ENCODE results near the gene TSPY3.
"Not testable (repeated sequence)": the region's sequence is repeated elsewhere in the genome, so short reads cannot be mapped to it uniquely, and the experiment has no call there.

TSPY3 gene

GRCh38 chrY:9398121-9398520, at the start of gene TSPY3:
TSS of gene TSPY3 (plus strand) at chrY:9398421. CDS start at chrY:9398467, 46 bp downstream.
- DNase-seq (ENCODE audit: low read depth), result not testable (repeated sequence)

DNA sequence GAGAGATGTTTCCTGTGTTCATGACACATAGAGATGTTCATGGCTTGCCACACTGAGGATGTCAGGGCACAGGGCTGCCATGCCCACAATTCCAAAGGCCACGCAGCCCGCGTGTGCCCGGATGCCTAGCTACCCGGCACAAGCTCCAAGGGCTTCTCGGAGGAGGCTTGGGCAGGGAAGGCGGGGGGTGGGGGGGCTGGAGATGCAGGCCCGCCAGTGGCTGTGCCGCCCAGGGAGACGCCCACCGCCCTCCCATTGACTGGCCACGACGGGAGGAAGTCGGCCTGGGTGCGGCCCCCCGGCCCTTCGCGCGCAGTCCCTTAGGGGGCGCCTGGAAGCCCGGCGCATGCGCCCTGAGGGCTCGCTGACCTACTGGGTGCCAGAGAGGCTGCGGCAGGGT, 40.7 kb upstream of the TSPY3 start, which contains the start of gene TSPY8:
TSPY8 (plus strand) TSS at position 301 of the 400 bp plus-strand sequence; CDS start at position 347, 46 bp downstream.
- not testable (repeated sequence) for DNase-seq (ENCODE audit: low read depth)

DNA sequence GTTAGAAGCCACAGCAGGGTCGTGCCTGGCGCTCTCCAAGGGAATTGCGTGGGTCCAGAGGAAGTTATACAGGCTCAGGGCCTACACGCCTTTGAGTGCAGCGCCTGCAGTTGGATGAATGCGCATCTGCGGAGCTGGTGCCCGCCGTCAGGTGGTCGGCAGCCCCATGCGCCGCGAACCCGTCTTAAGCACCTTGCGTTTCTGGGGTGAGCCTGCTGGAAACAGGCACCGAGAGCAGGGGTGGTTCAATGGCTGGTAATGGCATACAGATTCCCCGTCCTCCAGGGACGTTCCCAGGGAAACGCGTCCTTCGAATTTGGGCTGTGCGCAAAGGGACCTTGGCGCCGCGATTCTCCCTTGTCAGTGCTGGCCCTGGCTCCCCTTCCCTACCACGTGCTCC, 1.7 kb upstream of the TSPY3 start:
- DNase-seq (ENCODE audit: low read depth), result not testable (repeated sequence)

Data from GM04503 (cell line).